Measurements from ENCODE around the gene XPO5. TPM values are rescaled to one million over a fixed set of nuclear protein-coding genes. Genes with fewer than 3 reads are reported as not detected.

Gene XPO5
- polyA plus RNA-seq, 1 of the 3 experiments (the other 2 are of a cell fraction) = 29.5 TPM

GRCh38 chr6:43547222-43547621 is 28.6 kb downstream of the XPO5 start:
- Histone ChIP-seq H3K9ac (no peak overlapping the region), H2AFZ (ENCODE audit: low read depth) (no peak overlapping the region), H3K4me2 (no peak overlapping the region), H3K27me3 (ENCODE audit: insufficient read depth) (no peaks in the 10 kb centered on the region), H3K4me1 (ENCODE audit: control insufficient read depth in 1 of 2, insufficient read depth in 2 of 2, low read depth in 1 of 2, low read length in 1 of 2) (no peaks in the 10 kb centered on the region), H4K20me1 (ENCODE audit: insufficient read depth) (no peaks in the 10 kb centered on the region), H3K27ac (ENCODE audit: low read depth in 2 of 2, low read length in 1 of 2) (no peak overlapping the region), H3K9me2 (no peaks in the 10 kb centered on the region), H3F3A (replicated peaks; ENCODE audit: insufficient read depth) (no peaks in the 10 kb centered on the region), H3K4me3 (ENCODE audit: low read depth in 2 of 2, low read length in 1 of 2) (no peak overlapping the region), H3K79me2 (ENCODE audit: insufficient read depth) (no peaks in the 10 kb centered on the region), H3K36me3 (replicated peaks in 1 of 2; ENCODE audit: control insufficient read depth in 1 of 2, insufficient read depth in 2 of 2, low read length in 1 of 2) (peaks cover 75% of the 10 kb centered on the region in 2 experiments), H3K9me3 (no peaks in the 10 kb centered on the region)
- ChIA-PET CTCF (interaction anchor here (1.5 kb wide), 1 partner anchor 61 kb away, joined by 5 read pairs; no protein-coding TSS in a partner anchor), POLR2A (no interaction called here)
- TF ChIP-seq SIN3A (IDR thresholded peaks at IDR 0.05; ENCODE audit: borderline replicate concordance, low read depth, low read length) = no peak
- TF ChIP-seq USF1 (IDR thresholded peaks at IDR 0.05; ENCODE audit: borderline replicate concordance, low read depth) = no peak
- TF ChIP-seq MXI1 (IDR thresholded peaks at IDR 0.05; ENCODE audit: low read depth, low read length) = no peak
- TF ChIP-seq RCOR1 (IDR thresholded peaks at IDR 0.05; ENCODE audit: low read length) = no peak
- TF ChIP-seq RXRA (IDR thresholded peaks at IDR 0.05; ENCODE audit: borderline replicate concordance, low read depth) = no peak
- no peak for TF ChIP-seq RFX5 (IDR thresholded peaks at IDR 0.05; ENCODE audit: low read length)
- WGBS (ENCODE audit: low lambda C conversion rate) = 91% methylated on average over 3 of the region's 3 CpGs
- DNase-seq = no peak

DNA sequence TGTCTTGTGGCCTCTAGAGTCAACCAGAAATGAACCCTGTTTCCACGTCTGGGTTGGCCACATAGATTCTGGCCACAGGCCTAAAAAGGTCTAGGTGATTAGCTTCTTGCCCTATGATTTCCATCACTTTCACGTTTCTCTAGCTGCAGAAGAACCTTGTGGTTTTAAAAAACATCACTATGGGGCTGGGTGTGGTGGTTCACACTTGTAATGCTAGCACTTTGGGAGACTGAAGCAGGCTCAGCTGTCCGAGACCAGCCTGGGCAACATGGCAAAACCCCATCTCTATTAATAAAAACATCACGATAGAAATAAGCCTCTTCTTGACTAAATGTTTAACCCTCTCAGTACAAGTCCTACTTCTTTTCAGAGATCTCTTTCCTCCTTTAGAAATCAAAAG is 31.4 kb downstream of the XPO5 start:
- Histone ChIP-seq H3K36me3 (replicated peaks in 1 of 2; ENCODE audit: control insufficient read depth in 1 of 2, insufficient read depth in 2 of 2, low read length in 1 of 2) (peaks cover 66 to 68% of the 10 kb centered on the region in 2 experiments), H3K9me3 (no peaks in the 10 kb centered on the region), H3K9me2 (no peaks in the 10 kb centered on the region), H2AFZ (ENCODE audit: low read depth) (no peak overlapping the region), H3K27ac (ENCODE audit: low read depth in 2 of 2, low read length in 1 of 2) (no peak overlapping the region), H4K20me1 (ENCODE audit: insufficient read depth) (no peaks in the 10 kb centered on the region), H3K4me3 (ENCODE audit: low read depth in 2 of 2, low read length in 1 of 2) (no peak overlapping the region), H3K9ac (no peak overlapping the region), H3K79me2 (ENCODE audit: insufficient read depth) (no peaks in the 10 kb centered on the region), H3K4me1 (ENCODE audit: control insufficient read depth in 1 of 2, insufficient read depth in 2 of 2, low read depth in 1 of 2, low read length in 1 of 2) (no peaks in the 10 kb centered on the region), H3F3A (replicated peaks; ENCODE audit: insufficient read depth) (no peaks in the 10 kb centered on the region), H3K4me2 (no peak overlapping the region), H3K27me3 (ENCODE audit: insufficient read depth) (no peaks in the 10 kb centered on the region)
- 86% methylated on average over 4 of the region's 4 CpGs for WGBS (ENCODE audit: low lambda C conversion rate)
- no peak for TF ChIP-seq PBX3 (IDR thresholded peaks at IDR 0.05)
- TF ChIP-seq JUND (IDR thresholded peaks at IDR 0.05) = no peak
- TF ChIP-seq TAF1 (IDR thresholded peaks at IDR 0.05; ENCODE audit: borderline replicate concordance, low read depth, low read length) = no peak
- TF ChIP-seq USF1 (IDR thresholded peaks at IDR 0.05; ENCODE audit: borderline replicate concordance, low read depth) = no peak
- TF ChIP-seq TEAD4 (IDR thresholded peaks at IDR 0.05; ENCODE audit: borderline replicate concordance, insufficient read depth) = no peak
- TF ChIP-seq EZH2phosphoT487 (IDR thresholded peaks at IDR 0.05; ENCODE audit: borderline replicate concordance, low read depth) = no peak
- TF ChIP-seq FOXM1 (IDR thresholded peaks at IDR 0.05; ENCODE audit: low read depth) = no peak
- TF ChIP-seq FOSL2 (IDR thresholded peaks at IDR 0.05; ENCODE audit: borderline replicate concordance, low read depth) = no peak
- TF ChIP-seq, protein P1, sequence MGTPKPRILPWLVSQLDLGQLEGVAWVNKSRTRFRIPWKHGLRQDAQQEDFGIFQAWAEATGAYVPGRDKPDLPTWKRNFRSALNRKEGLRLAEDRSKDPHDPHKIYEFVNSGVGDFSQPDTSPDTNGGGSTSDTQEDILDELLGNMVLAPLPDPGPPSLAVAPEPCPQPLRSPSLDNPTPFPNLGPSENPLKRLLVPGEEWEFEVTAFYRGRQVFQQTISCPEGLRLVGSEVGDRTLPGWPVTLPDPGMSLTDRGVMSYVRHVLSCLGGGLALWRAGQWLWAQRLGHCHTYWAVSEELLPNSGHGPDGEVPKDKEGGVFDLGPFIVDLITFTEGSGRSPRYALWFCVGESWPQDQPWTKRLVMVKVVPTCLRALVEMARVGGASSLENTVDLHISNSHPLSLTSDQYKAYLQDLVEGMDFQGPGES (IDR thresholded peaks at IDR 0.05; ENCODE audit: low read depth, low read length) = no peak
- TF ChIP-seq RCOR1 (IDR thresholded peaks at IDR 0.05; ENCODE audit: low read length) = no peak
- TF ChIP-seq, protein P2, sequence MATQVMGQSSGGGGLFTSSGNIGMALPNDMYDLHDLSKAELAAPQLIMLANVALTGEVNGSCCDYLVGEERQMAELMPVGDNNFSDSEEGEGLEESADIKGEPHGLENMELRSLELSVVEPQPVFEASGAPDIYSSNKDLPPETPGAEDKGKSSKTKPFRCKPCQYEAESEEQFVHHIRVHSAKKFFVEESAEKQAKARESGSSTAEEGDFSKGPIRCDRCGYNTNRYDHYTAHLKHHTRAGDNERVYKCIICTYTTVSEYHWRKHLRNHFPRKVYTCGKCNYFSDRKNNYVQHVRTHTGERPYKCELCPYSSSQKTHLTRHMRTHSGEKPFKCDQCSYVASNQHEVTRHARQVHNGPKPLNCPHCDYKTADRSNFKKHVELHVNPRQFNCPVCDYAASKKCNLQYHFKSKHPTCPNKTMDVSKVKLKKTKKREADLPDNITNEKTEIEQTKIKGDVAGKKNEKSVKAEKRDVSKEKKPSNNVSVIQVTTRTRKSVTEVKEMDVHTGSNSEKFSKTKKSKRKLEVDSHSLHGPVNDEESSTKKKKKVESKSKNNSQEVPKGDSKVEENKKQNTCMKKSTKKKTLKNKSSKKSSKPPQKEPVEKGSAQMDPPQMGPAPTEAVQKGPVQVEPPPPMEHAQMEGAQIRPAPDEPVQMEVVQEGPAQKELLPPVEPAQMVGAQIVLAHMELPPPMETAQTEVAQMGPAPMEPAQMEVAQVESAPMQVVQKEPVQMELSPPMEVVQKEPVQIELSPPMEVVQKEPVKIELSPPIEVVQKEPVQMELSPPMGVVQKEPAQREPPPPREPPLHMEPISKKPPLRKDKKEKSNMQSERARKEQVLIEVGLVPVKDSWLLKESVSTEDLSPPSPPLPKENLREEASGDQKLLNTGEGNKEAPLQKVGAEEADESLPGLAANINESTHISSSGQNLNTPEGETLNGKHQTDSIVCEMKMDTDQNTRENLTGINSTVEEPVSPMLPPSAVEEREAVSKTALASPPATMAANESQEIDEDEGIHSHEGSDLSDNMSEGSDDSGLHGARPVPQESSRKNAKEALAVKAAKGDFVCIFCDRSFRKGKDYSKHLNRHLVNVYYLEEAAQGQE (IDR thresholded peaks at IDR 0.05; ENCODE audit: low read depth, low read length) = no peak
- no peak for TF ChIP-seq TCF12 (IDR thresholded peaks at IDR 0.05)
- TF ChIP-seq NFIC (IDR thresholded peaks at IDR 0.05; ENCODE audit: borderline replicate concordance) = no peak
- TF ChIP-seq FOXJ3 (CRISPR knock-in tag; IDR thresholded peaks at IDR 0.05) = no peak
- no peak for TF ChIP-seq ELF1 (IDR thresholded peaks at IDR 0.05)
- no peak for TF ChIP-seq GATA2 (CRISPR knock-in tag; IDR thresholded peaks at IDR 0.05)
- DNase-seq = no peak
- CTCF ChIA-PET = interaction anchor here (1.4 kb wide), 1 partner anchor 9 kb away, joined by 3 read pairs; no protein-coding TSS in a partner anchor
- POLR2A ChIA-PET = no interaction called here
